ENCODE results near the gene SMIM23.

SMIM23 gene

GRCh38 chr5:171785517-171785916 is at the start of gene SMIM23:
Gene SMIM23 (plus strand): TSS chr5:171785817. CDS start chr5:171785872, 55 bp downstream.
- DNase-seq = no peak

GRCh38 chr5:171736976-171737891 is 48.4 kb upstream of the SMIM23 start:
- no peak for DNase-seq

GRCh38 chr5:171738501-171738900 is 47.1 kb upstream of the SMIM23 start:
- no peak for DNase-seq

- DNase-seq = no peak
Measured at GRCh38 chr5:171739271-171739670, 46.3 kb upstream of the SMIM23 start.

GRCh38 chr5:171743436-171744076 is 42.1 kb upstream of the SMIM23 start:
- no peak for DNase-seq

GRCh38 chr5:171744264-171744663 is 41.4 kb upstream of the SMIM23 start:
- no peak for DNase-seq

- DNase-seq = no peak
Measured at GRCh38 chr5:171744882-171745281, 40.7 kb upstream of the SMIM23 start.

- no peak for DNase-seq
Measured at GRCh38 chr5:171745602-171746001, 40.0 kb upstream of the SMIM23 start.

- no peak for DNase-seq
Measured at GRCh38 chr5:171747061-171747859, 38.4 kb upstream of the SMIM23 start.

- no peak for DNase-seq
Measured at GRCh38 chr5:171748720-171749119, 36.9 kb upstream of the SMIM23 start.

- DNase-seq = no peak
Measured at GRCh38 chr5:171749365-171749764, 36.3 kb upstream of the SMIM23 start.

- DNase-seq = no peak
Measured at GRCh38 chr5:171750311-171750788, 35.3 kb upstream of the SMIM23 start.

GRCh38 chr5:171755354-171755821 is 30.2 kb upstream of the SMIM23 start:
- DNase-seq = no peak

GRCh38 chr5:171757853-171758535 is 27.6 kb upstream of the SMIM23 start:
- no peak for DNase-seq

- DNase-seq = no peak
Measured at GRCh38 chr5:171759777-171760176, 25.8 kb upstream of the SMIM23 start.

- no peak for DNase-seq
Measured at GRCh38 chr5:171762021-171762608, 23.5 kb upstream of the SMIM23 start.

- no peak for DNase-seq
Measured at GRCh38 chr5:171762903-171763302, 22.7 kb upstream of the SMIM23 start.

- DNase-seq = no peak
Measured at GRCh38 chr5:171764265-171764664, 21.4 kb upstream of the SMIM23 start.

GRCh38 chr5:171766875-171767274 is 18.7 kb upstream of the SMIM23 start:
- DNase-seq = no peak

- DNase-seq = no peak
Measured at GRCh38 chr5:171770153-171770552, 15.5 kb upstream of the SMIM23 start.

GRCh38 chr5:171771856-171772255 is 13.8 kb upstream of the SMIM23 start:
- DNase-seq = no peak

- no peak for DNase-seq
Measured at GRCh38 chr5:171773106-171773505, 12.5 kb upstream of the SMIM23 start.

All from bone marrow (tissue), 2 donors.